ENCODE data around the gene BTC. TPM values are rescaled to one million over a fixed set of nuclear protein-coding genes. Genes with fewer than 3 reads are reported as not detected.
A peak's percentile ranks its signal among the peaks of the same experiment; 100 is the strongest.

The BTC gene
- total and polyA plus RNA-seq, 9 of the 15 experiments (the other 6 are each of a cell fraction or from before 2014, with no cell fraction given) = not detected

DNA sequence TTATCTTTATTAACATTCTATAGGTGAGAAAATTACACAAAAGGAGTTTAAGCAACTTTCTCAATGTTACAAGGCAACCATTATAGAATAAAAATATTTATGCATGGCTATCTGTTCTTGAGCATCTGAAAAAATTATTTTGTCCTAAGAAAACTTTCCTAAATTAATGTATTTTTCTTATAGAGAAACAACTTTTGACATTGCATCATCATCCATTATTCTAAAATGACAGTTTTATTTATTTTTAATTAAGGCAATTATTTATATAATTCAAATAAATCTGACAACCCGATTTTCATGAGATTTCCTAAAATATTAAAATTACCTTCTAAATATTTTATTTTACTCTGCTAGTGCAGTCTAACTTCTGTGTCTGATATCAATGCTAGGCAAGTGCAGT is 4.8 kb downstream of the BTC start:
- ATAC-seq = no peak
- ChIA-PET POLR2A (no interaction called here), CTCF (ENCODE audit: low intra/inter-chr PET ratio) (interaction anchor here (0.7 kb wide), 1 partner anchor 1106 kb away, joined by 3 read pairs; no protein-coding TSS in a partner anchor)
- Histone ChIP-seq H3K4me2 (ENCODE audit: insufficient read depth, low read length) (no peak overlapping the region), H3K9ac (ENCODE audit: insufficient read depth in 1 of 2, low read depth in 2 of 2, low read length in 2 of 2) (no peak overlapping the region), H3K36me3 (ENCODE audit: control insufficient read depth, insufficient read depth, low read length) (no peaks in the 10 kb centered on the region), H3K79me2 (ENCODE audit: control insufficient read depth, insufficient read depth, low read length) (no peaks in the 10 kb centered on the region), H3K9me1 (ENCODE audit: control insufficient read depth, insufficient read depth, low read length) (no peaks in the 10 kb centered on the region), H4K20me1 (replicated peaks; ENCODE audit: control insufficient read depth, insufficient read depth, low read length) (no peaks in the 10 kb centered on the region), H3K27me3 (ENCODE audit: control insufficient read depth in 2 of 2, insufficient read depth in 2 of 2, low read length in 2 of 2) (peaks cover 16 to 18% of the 10 kb centered on the region in 2 experiments; a peak in 3 of 5 replicates), H3K4me3 (no peak overlapping the region), H3K9me3 (replicated peaks; ENCODE audit: control insufficient read depth, insufficient read depth, low read depth, low read length) (no peaks in the 10 kb centered on the region), H2AFZ (ENCODE audit: low read depth, low read length) (no peak overlapping the region), H3K27ac (ENCODE audit: extremely low read depth, low read depth, low read length) (no peak overlapping the region), H3K4me1 (replicated peaks in 1 of 2; ENCODE audit: control insufficient read depth in 2 of 2, insufficient read depth in 2 of 2, low read length in 2 of 2) (peaks cover 0 to 8% of the 10 kb centered on the region in 2 experiments; a peak in 2 of 5 replicates)
- FAIRE-seq = no peak
- DNase-seq (ENCODE audit: extremely low read depth in 1 of 4, low spot score in 3 of 4) = no peak
- intact Hi-C loops (cut with micrococcal nuclease) = no loop called here
- in situ Hi-C loops (cut with MboI) = no loop called here
- no peak for TF ChIP-seq KAT7 (CRISPR knock-in tag; IDR thresholded peaks at IDR 0.05; ENCODE audit: borderline replicate concordance)
- TF ChIP-seq CEBPG (CRISPR knock-in tag; IDR thresholded peaks at IDR 0.05) = no peak
- peak in 1 of 2 experiments; percentile 78; a peak in 2 of 4 replicates for TF ChIP-seq CEBPG (tag; conservative IDR thresholded peaks at IDR 0.05 in 1 of 2, IDR thresholded peaks at IDR 0.05 in 1 of 2)
- no peak for TF ChIP-seq HNRNPLL (IDR thresholded peaks at IDR 0.05; ENCODE audit: low read depth, low read length, poor library complexity, severe bottlenecking)
- no peak for TF ChIP-seq ERF (CRISPR knock-in tag; IDR thresholded peaks at IDR 0.05)
- TF ChIP-seq, protein P1, sequence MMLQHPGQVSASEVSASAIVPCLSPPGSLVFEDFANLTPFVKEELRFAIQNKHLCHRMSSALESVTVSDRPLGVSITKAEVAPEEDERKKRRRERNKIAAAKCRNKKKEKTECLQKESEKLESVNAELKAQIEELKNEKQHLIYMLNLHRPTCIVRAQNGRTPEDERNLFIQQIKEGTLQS (IDR thresholded peaks at IDR 0.05) = peak; percentile 61; the same call in 1 of the 2 replicates
- TF ChIP-seq, protein P1 (CRISPR knock-in tag; conservative IDR thresholded peaks at IDR 0.05) = no peak
- 0% methylated on average over 1 of the region's 1 CpG for WGBS (ENCODE audit: insufficient coverage, low coverage, missing lambda C conversion rate)
- BruUV-seq (replicated peaks) = no TSS peak
